SIG-M5 treated with dmso at 0.1 percent for 504 hours (cell line): ENCODE results near the gene LSM7.

Source experiments
- DNase-seq: peaks from one replicate; lab custom pipeline; 2025; ENCODE audit not compliant: unreplicated experiment; lab: John Stamatoyannopoulos, UW

LSM7 gene

GRCh38 chr19:2325281-2326046 lies 2.9 kb downstream of the LSM7 start:
- no peak for DNase-seq

DNA sequence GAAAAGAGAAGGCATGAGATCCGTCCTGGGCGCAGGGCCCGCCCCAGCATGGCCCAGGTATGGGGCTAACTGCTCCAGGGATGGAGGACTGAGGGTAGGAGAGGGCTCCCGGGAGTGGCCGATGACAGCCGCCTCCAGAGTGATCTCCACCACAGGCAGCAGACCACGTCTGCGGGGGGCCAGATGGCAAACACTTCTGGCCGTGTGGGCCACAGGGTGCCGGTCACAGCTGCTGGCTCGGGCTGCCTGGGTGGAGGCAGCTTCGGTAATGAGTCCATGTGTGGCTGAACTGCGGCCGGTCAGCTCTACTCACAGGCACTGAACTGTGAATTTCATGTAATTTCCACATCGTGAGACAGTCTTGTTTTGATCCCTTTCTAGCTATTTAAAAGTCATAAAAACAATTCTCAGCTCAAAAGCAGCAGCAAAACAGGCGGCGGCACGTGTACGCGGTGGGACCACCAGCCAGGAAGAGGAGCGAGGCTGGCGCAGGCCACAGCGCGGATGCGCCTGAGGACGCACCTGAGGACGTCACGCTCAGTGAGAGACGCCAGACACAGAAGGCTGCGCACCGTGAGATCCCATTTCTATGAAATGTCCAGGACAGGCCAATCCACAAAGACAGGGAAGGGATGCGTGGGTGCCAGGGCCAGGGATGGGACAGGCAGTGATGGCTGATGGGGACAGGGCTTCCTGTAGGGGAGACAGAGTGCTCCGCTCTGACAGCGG lies 4.0 kb downstream of the LSM7 start:
- DNase-seq, result no peak

DNA sequence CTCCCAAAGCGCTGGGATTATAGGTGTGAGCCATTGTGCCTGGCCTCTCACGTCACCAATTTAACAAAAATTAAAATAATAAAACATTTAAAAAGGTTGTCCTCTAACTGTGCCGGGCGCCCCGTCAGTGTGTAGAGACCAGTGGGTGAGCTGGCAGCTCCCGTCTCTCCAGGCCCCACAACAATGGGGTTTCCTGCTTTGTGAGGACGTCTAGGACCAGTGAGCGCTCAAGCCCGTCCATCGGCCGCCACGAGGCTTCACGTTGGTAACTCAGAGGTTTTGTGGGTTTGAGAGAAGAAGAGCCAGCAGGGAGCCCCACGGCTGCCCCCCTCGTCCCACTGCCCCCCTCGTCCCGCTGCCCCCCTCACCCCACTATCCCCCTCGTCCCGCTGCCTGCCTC lies 4.7 kb downstream of the LSM7 start:
- no peak for DNase-seq

DNA sequence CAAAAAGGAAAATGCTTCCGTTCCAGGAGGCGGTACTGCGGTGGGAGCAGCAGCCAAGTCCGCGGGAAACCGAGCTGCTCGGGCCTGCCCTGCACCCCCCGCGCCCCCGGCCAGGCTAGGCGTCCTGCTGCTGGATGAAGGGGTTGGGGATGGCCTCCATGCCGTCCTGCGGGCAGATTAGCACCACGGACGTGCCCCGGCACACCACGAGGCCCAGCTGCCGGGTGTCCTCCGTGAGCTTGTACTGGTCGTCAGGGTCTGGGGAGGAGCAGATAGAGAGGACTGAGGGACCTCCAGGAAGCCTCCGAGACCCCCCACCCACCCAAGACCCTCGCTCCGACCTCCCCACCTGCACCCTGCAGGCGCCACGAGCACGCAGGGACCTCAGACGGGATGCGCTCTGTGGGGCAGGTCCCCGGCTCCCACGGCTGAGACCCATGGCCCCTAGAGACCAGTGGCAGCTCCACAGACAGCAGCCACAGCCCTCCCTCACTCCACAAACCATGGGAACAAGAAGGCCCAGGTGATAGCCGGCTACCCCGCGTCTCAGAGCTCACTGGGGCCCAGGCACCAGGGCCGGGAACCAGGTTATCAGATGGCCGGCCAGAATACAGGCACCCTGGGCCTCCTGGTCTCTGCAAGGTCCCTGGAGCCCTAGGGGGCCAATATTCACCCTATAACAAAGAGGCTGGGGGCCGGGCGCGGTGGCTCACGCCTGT lies 6.7 kb downstream of the LSM7 start:
- no peak for DNase-seq

- DNase-seq, result no peak
Measured at GRCh38 chr19:2320939-2321338, 7.4 kb downstream of the LSM7 start.

GRCh38 chr19:2320049-2320448 lies 8.3 kb downstream of the LSM7 start:
- DNase-seq, result no peak

GRCh38 chr19:2319551-2319950 lies 8.8 kb downstream of the LSM7 start:
- no peak for DNase-seq

DNA sequence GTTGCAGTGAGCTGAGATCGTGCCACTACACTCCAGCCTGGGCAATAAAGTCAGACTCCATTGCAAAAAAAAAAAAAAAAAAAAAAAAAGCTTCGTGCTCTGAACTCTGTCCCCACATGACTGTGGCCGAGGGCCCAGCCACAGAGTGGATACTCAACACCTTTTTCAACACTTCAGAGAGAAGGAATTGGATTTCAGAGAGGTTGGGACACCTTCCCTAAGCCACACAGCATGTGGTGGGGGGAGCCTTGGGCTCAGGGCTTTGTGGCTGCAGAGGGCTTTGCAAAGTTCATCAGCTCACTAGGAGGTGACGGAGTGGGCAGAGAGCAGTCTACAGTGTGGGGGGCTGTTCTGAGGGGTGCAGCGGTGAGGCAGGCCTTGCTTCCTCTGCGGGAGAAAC lies 9.5 kb downstream of the LSM7 start:
- no peak for DNase-seq

GRCh38 chr19:2317756-2318155 lies 10.6 kb downstream of the LSM7 start:
- DNase-seq, result no peak

- no peak for DNase-seq
Measured at GRCh38 chr19:2317300-2317699, 11.1 kb downstream of the LSM7 start.

DNA sequence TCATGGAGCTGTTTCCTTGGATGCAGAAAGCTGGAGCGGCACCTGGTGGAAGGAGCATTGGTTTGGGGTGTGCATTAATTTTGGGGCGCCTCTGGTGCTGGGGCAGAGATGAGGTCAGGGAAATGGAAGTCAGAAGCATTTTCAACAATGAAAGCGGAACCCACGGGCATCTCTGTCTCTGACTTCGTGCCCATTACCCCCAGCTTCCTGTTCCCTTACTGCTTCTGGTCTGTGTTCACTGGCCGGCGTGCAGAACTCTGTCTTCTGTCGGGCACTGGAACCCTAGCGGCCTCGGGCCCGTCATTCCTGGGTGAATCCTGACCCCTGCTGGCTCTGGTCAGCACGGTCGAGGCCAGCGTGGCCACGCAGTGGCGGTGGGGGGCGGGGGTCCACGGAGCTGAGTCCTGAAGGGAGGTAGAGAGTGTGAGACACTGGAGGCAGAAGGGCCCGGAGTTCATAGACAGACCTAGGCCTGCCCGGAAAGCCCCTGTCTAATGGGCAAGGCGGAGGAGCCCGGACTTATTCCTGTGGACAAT lies 12.5 kb downstream of the LSM7 start:
- DNase-seq, result peak; percentile 33

GRCh38 chr19:2315121-2315817 lies 13.1 kb downstream of the LSM7 start:
- no peak for DNase-seq

- DNase-seq, result no peak
Measured at GRCh38 chr19:2312820-2313501, 15.4 kb downstream of the LSM7 start.

GRCh38 chr19:2311093-2311492 lies 17.3 kb downstream of the LSM7 start:
- no peak for DNase-seq

DNA sequence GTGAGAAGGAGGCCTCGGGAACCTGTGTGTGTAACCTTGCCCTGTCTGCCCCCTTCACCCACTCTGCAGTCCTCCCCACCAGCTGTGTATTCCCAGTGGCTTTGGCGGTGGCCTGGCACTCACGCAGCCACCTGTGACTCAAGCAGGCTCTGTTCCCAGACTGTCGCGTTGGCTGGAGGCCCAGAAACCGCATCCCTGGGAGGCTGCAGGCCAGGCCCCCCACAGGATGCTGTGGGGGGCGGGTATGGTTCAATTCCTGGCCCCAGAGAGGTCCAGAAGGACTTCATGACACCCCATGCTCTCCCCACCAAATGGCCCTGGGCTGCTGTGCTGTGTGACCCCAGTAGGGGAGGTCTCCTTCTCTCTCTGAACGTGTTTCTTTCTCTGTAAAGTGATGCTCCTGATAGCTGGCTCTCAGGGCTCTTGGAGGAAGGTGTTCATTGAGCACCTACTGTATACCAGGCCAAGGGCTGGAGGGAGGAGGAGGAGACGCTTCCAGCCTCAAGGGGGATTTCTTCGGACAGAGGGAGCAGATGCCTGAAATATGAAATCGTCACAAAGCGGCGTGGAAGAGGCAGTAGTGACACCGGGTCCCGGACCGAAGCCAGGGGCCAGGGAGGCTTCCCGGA lies 18.5 kb downstream of the LSM7 start:
- DNase-seq, result no peak

DNA sequence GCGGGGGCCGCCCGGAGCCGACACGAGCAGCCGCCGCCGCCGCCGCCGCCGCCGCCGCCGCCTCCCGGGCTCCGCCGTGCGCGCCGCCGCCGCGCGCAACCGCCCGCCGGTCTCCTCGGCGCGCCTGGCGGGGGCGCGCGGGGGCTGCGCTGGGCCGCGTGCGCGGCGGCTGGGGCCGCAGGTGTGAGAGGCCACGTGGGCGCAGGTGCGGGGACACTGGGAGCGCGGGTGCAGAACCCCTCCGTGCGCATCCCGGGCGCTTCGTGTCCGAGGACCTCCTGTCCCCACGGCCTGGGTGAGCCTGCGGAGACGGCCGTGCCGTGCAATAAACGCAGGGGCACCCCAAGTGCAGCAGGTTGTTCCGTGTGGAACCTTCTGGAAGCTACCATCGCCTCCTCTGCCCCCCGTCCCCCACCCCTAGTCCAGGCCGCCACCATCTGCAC lies 20.3 kb downstream of the LSM7 start, which contains the start of gene LINGO3:
Gene LINGO3, minus strand, starts transcription at position 41 of the 443 bp plus-strand sequence. CDS start 16,378 bp downstream, outside the sequence.
- no peak for DNase-seq

DNA sequence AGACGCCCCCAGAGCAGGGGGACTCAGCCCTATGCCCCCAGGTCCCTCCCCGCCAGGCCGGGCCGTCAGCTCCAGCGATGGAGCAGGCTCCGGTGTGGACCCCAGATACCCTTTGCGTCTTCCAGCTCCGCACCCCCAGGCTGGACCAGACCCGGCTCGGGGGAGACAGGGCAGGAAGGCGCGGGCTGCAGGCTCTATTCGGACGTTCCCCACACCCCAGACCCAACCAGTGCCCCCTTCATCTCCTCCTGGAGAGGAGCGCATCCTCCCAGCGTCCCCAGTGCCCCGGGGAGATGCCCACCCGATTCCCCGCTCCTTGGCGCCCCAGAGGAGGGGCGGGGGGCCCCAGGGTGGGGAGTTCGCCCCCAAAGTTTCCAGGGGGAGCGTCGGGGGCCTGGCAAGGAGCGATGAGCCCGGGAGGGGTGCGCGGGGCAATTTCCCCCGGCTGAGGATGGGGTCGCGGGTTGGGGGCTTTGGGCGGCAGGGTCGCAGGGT lies 20.8 kb downstream of the LSM7 start:
- no peak for DNase-seq

DNA sequence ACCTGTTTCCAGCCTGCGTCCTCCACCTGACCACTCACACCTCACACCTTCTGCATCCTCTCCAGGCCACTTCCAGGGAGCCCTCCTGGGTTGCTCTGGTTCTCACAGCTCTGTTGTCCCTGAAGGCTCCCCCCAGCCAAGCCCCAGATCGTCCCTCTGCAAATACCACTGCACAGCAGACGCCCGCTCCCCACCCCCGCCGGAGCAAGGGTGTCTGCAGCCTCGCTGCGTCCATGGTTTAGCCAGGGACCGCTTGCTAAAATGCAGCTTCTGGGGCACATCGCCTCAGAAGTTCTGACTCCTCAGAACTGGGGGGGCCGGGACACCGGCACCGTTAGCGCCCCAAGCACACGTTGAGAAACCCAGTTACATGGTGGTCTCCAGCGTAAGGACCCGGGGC lies 21.4 kb downstream of the LSM7 start:
- no peak for DNase-seq

DNA sequence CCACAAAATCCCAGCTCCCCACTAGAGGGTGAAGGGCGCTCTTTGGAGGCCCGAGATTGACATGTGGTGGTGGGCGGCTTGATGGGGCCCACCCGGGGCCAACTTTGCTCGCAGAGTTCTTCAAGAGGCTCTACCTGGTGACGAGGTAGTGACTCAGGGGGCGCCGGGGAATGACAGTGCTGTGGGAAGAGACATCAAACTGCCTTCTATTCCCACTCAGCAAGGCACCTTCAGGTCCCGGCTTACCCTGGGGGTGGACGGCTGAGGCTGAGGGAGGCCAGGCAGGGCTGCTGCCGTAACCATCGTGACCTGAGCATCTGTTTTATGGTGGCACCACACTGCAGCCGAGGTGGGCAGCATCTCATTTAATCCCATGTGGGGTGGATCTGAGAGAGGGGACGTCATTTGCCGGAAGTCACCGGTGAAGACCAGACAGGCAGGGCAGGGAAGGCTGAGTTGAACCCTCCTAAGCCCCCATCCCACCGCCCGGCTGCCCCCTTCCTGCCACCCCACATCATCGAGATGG lies 22.0 kb downstream of the LSM7 start:
- no peak for DNase-seq
